GM18907 (cell line): ENCODE results near the gene CDK5RAP1.

Source experiments
- ATAC-seq: cut with Tn5 transposase; IDR thresholded peaks from one replicate; pipeline ENCODE4 v1.9.1; 2021; ENCODE audit warnings: mild to moderate bottlenecking, moderate library complexity; ENCODE audit not compliant: unreplicated experiment

CDK5RAP1 gene

DNA sequence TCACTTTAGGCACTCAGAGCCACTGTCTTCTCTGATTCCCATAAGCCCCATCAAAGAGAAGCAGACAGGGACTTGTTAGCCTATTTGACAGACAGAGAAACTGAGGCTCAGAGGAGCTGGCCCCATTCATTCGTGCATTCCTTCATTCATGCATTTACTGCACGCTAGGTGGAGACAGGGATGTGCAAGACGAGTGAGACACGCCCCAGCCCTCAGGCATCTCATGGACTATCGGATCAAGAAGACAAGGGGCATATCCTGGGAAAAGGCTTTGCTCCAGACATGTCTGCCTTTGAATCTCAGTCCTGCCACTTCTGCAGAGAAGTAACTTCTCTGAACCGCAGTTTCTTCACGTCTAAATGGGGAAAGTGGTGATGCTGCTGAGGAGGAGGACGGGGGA lies 64.2 kb downstream of the CDK5RAP1 start:
- no peak for ATAC-seq

DNA sequence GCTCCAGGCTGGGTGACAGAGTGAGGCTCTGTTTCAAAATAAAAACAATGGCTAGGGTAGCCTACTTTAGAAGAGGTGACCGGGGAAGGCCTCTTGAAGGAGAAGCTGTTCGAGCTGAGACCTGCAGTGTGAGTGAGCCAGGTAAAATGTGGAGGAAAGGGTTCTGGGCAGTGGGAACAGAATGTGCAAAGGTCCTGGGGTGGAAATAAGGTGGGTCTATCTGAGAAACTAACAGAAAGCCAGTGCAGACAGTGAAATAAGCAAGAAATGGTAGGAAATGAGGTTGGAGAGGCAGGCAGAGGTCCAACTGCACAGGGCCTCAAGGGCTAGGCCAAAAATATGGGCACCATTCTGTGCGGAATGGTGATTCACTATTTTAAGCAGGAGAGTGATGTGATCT lies 64.9 kb downstream of the CDK5RAP1 start:
- ATAC-seq = no peak

GRCh38 chr20:33334111-33334510 lies 67.2 kb downstream of the CDK5RAP1 start:
- ATAC-seq = no peak

DNA sequence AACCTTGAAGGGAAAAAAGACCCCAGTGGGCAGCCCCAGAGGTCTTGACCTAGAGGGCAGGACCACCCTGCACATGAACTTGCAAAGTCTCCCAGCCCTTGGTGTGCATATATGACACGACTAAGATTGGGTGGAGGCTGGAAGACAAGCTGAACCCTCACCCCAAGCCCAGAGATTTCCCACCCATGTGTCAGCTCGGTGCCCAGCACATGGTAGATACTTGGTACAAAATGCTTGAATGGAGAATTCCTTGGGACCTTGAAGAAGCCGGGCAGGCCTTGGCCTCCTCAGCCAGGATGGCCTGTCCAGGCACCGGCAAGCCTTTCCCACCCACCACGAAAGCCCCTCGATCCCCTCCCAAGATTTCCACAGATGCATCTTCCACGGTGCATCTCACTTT lies 67.7 kb downstream of the CDK5RAP1 start:
- no peak for ATAC-seq

- no peak for ATAC-seq
Measured at GRCh38 chr20:33332905-33333456, 68.3 kb downstream of the CDK5RAP1 start.

DNA sequence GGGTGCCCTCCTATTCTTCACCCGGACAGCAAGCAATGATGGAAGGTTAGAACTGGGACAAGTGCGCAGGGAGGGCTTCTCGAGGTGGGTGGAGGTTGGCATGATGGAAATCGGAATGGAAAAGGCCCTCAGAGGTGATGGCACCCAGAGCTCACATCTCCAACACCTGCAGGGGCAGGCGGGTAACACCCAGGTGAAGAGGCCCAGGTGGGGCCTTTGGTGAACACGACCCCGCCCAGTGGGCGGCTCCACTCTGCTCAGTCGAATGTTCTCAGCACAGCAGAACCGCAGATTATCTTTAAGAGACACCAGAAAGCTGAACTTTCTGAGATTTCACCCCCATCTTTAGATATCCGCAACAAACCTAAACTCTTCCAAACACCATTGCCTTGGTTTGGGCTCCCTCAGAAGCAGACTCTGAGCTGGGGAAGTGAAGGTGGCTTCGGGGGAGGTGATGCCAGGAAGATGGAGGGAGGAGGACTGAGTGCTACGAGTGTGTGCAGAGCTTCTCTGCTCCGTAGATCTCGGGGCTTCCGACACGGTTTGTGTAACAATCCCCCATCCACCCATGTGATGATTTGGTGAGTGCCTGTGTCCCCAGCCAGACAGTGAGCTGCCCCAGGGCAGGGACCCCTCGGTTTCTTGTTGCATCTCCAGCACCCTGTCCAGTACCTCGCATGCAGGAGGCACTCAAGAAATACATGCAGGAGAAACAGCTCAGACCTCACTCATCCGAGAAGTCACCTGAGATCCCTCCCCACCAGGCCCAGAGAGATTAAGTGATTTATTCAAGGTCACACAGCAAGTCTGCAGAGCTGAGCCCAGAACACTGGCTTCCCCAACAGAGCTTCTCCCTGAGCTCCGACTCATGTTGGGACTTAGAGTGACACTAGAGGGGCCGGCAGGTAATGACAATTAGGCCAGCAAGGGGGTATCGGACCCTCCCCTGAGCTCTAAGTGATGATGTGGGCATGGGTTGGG lies 72.9 kb downstream of the CDK5RAP1 start:
- ATAC-seq = no peak

DNA sequence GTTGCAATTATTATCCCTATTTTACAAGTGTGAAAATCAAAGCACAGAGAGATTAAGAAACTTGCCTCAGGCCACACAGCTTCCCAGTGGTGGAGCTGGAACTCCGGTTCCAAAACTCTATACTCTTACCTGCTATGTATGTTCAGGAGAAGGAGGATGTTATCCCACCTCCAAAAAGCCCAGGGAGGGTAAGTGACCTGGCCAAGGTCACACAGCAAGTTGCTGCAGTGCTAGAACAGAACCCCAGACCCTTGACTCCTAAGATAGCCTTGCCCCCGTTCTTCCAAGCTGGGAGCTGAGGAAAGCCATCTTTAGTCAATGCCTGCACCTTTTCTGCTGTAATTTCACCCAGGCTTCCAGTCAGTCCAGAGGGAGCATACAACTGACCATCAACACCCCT lies 76.0 kb downstream of the CDK5RAP1 start:
- ATAC-seq = no peak

- no peak for ATAC-seq
Measured at GRCh38 chr20:33323236-33323635, 78.1 kb downstream of the CDK5RAP1 start.

DNA sequence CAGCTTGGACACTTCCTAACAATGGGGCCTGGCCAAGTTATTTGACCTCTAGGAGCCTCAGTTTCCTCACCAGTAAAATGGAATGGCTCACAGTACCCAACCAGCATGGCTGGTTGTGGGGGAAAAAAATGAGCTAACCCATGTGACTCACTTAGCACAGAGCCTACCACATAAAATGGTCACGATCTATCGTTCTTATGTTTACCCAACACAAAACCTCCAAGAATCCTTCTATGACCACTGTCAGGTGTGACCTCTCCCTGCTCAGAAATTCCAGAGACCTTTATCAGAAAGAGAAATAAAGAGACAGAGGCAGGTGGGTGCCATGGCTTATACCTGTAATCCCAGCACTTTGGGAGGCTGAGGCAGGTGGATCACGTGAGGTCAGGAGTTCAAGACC lies 78.9 kb downstream of the CDK5RAP1 start:
- no peak for ATAC-seq

DNA sequence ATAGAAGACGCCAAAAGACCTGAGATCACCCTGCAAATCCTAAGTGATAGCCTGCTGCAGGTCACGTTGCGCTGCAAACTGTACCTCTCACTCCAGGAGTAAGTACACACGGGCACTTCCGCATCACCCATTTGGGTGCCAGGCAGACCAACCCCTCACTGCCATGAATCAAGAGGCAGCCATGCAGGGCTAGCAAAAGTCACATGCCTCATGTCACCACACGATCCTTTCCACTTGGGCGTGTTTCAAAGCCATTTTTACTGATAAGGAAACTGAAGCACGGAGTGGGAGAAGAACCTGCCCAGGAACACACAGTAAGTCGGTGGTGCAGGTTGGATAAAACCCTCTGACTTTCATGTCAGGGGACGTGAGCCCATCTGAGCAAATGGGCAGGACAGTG lies 81.3 kb downstream of the CDK5RAP1 start:
- no peak for ATAC-seq

GRCh38 chr20:33318096-33318429 lies 83.3 kb downstream of the CDK5RAP1 start:
- no peak for ATAC-seq

DNA sequence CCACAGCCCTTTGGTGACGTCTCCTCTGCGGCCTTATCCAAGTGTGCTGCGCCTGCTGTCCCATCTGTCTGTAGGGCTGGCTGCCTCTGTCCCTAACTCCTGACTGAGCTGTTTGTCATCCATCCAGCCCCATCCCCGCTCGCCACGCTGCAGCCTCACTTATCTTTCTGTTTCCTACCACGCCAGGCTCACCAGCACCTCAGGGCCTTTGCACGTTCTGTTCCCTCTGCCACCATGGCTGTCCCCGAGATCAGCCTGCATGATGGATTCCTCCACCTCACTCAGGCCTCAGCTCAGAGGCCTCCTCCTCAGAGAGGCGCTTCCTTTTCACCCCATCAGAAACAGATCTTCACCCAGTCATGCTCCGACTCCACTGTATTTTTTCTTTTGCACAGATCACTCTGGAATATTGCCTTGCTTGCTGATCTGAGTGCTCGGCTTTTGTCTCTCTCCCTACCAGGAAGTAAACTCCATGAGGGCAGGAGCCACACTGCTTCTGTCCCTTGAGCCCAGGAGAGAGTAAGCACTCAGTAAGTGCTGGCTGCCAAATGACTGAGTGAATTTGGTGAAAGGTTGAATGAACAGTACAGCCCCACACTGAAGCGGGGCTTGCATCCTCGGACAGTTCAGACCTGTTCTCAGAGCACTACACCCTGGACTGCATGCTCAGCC lies 83.8 kb downstream of the CDK5RAP1 start:
- no peak for ATAC-seq

DNA sequence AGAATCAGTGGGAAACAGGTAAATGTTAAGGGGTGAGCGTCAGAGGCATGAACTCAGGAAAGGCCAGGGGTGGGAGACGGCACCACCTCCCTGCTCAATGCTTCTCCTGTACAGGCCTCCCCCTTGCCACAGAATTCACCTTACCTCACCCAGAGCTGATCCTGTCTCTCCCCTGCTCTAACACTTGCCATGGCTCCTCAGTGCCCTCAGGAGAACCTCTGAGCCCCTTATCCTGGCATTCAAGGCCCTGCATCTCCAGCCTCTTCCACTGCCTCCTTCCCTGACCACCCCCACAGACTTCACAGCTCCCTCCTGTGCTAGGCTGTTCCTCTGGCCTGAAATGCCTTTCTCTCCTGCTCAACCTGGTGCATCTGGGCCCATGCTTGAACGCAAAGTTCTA lies 84.4 kb downstream of the CDK5RAP1 start:
- no peak for ATAC-seq

DNA sequence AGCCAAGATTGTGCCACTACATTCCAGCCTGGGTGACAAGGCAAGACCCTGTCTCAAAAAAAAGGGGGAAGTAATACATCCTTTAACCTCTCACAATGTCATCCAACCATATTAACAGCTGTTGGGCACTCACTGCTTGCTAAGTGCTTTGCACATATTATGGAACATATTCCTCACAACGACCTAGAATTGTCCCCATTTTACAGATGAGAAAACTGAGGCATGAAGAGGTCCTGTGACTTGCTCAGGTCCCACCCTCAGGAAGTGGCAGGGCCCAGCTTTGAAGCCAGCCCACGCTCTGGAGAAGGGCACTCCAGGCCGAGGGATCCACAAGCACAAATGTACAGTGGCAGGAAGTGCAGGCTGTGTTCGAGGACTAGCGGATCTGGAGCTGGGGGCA lies 85.0 kb downstream of the CDK5RAP1 start:
- ATAC-seq = no peak

DNA sequence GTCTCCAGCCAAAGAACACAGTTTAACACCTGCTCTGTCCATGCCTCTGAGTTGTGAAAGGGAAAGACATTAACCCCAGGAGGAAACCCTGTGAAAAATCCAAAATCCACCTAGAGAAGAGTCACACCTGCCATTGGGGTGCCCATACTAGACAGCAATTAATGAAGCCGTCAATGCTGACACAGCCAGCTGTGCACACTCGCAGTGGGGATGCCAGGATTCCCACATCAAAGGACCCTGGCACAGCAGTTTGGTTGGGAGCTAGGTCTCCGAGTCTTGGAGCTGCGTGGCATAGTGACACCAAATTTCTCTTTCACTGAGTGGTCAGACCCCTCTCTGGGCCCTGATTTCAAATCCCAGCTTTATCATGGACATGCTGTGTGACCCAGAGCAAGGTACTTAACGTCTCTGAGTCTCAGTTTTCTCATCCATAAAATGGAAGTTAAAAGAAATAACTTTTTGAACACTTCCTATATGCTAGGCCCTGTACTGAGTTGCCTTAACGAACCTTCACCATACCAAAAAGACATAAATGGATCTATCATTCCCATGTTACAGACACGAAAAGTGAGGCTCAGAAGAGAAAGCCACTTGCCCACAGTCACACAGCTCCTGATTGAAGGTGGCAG lies 87.5 kb downstream of the CDK5RAP1 start:
- no peak for ATAC-seq

- no peak for ATAC-seq
Measured at GRCh38 chr20:33312583-33312982, 88.7 kb downstream of the CDK5RAP1 start.

DNA sequence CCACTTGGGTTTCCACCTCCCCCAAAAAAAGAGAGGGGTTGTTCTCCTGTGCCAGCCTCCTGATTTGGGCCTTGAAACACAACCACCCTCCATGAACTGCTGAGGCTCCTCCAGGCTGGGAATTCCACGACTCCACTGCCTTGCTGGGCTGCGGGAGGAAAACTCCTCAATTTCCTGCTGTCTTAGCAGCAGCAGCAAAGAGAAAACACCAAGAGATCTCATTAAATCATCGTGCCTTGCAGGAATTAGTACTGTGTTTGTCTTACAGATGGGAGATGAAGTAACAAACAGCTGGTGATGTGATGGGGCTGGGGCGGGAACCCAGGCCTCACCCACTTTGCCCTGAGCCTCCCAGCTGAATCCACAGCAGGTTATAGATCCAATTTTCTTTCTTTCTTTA lies 89.3 kb downstream of the CDK5RAP1 start:
- ATAC-seq = no peak

- ATAC-seq = no peak
Measured at GRCh38 chr20:33311011-33311410, 90.3 kb downstream of the CDK5RAP1 start.

DNA sequence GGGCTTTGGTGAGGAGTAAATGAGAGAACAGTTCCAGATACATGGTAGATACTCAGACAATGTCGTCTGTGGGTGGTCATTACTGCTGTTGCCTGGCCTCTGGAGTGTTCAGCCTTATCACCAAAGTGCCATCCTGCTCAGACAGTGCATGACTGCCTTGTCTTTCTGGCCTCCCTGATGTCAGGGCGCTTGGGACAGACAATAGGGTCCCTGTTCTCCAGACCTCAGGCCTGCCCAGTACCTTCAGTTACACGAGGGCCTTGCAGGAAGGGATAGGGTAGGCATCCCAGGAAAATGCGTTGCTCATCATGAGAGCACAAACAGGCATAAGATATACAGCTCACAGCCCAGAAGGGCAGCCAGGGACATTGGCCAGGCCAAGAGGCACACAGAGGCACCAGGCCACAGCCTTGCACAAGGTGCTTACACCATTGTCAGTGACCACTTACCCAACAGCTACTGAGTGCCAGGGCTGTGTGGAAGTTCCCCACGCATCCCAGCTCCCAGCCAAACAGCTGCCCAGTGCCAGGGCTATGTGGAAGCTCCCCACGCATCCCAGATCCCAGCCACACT lies 90.9 kb downstream of the CDK5RAP1 start:
- ATAC-seq = no peak

DNA sequence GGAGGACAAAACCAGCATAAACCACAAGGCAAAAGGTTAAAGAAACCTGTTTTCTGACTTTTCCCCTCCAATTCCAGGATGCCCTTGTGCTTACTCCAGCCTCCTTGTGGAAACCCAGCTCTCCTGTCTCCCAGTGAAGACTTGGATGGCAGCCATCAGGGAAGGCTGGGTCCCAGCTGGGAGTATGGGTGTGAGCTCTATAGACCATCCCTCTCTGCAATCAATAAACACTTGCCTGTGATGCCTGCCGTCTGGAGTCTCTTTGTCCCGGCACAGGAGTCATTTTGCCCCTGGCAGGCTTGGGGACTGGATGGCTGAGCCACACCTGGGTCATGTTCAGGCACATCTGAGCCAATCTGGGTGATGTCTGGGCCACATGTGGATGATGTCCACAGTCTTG lies 91.7 kb downstream of the CDK5RAP1 start:
- no peak for ATAC-seq
